ENCODE results near the gene SUN5. TPM values are rescaled to one million over a fixed set of nuclear protein-coding genes. Genes with fewer than 3 reads are reported as not detected.

SUN5 gene
- total RNA-seq, 1 donor from 2014 or later: not detected

Other genes with a start within 250 kb of the SUN5 start
- 0.59 and 1.5 TPM in 2 replicates for gene DNMT3B, start 242.0 kb downstream of the SUN5 start, total RNA-seq
- gene MAPRE1, start 184.5 kb downstream of the SUN5 start, total RNA-seq: 110 and 140 TPM in 2 replicates
- 0.83 TPM in 1 of 2 replicates, not detected in the other for gene EFCAB8, start 145.5 kb downstream of the SUN5 start, total RNA-seq
- gene BPIFB2, start 3.3 kb upstream of the SUN5 start, total RNA-seq: not detected in 2 replicates
- not detected in 2 replicates for gene BPIFB6, start 27.2 kb upstream of the SUN5 start, total RNA-seq
- gene BPIFB3, start 49.5 kb upstream of the SUN5 start, total RNA-seq: not detected in 2 replicates
- gene BPIFB4, start 75.2 kb upstream of the SUN5 start, total RNA-seq: not detected in 2 replicates
- not detected in 2 replicates for gene BPIFA2, start 163.7 kb upstream of the SUN5 start, total RNA-seq
- gene BPIFA3, start 212.9 kb upstream of the SUN5 start, total RNA-seq: not detected in 2 replicates
- gene BPIFA1, start 231.6 kb upstream of the SUN5 start, total RNA-seq: not detected in 2 replicates

Measured in myocyte (in vitro differentiated cells).